ENCODE measurements around the gene ACSL4.

Gene ACSL4

GRCh38 chrX:109596015-109596414, 137.0 kb downstream of the ACSL4 start:
- intact Hi-C loops (cut with DNase I; ENCODE audit: low total_unique reads), result no loop called here
- Histone ChIP-seq H3K4me3 (no peak overlapping the region), H3K27me3 (no peaks in the 10 kb centered on the region), H3K9me3 (no peaks in the 10 kb centered on the region), H3K36me3 (no peaks in the 10 kb centered on the region), H3K27ac (no peak overlapping the region), H3K4me1 (no peaks in the 10 kb centered on the region)
- no peak for DNase-seq
- no peak for TF ChIP-seq CTCF (IDR thresholded peaks at IDR 0.05)

All from tibial artery (tissue), 4 donors.